HepG2 (cell line): ENCODE results near the gene HBS1L. TPM values are rescaled to one million over a fixed set of nuclear protein-coding genes. Genes with fewer than 3 reads are reported as not detected.

Experiments used
- ELF4 ChIP-seq: sonication (generic); formaldehyde crosslinking; IDR thresholded peaks from 2 replicates; pipeline ENCODE4 v1.5.0; 2020; ENCODE audit warnings: missing genetic modification reagents, mild to moderate bottlenecking, moderate library complexity, borderline replicate concordance
- ETV5 ChIP-seq: IDR thresholded peaks from 2 replicates; pipeline ENCODE4 v1.6.1; 2018; ENCODE audit warnings: missing biosample characterization, missing genetic modification reagents, inconsistent platforms, borderline replicate concordance
- GATAD2A ChIP-seq: IDR thresholded peaks from 2 replicates; pipeline ENCODE4 v1.6.1; 2016
- SAP130 ChIP-seq: IDR thresholded peaks from 2 replicates; pipeline ENCODE4 v1.6.1; 2016; ENCODE audit warnings: low read depth
- ZMYM4 ChIP-seq: sonication (generic); formaldehyde crosslinking; IDR thresholded peaks from 2 replicates; pipeline ENCODE4 v1.8.1; 2023; ENCODE audit warnings: mild to moderate bottlenecking, missing genetic modification reagents
- polyA plus RNA-seq, 8 experiments: library from polyadenylated mRNA; depleted of rRNA in 3 of 8; stranded (reverse) in 7 of 8; unstranded in 1 of 8; fragments of >200 nt; fragmentation: Illumina TruSeq in 4 of 8; extraction: Trizol in 4 of 8; gene quantifications; 2 replicates each; pipeline versions ENCODE4 v1.2.1 to v1.2.3, GENCODE V29; 2011 to 2016; ENCODE audit warnings: low read depth in 4 of 8, missing spikeins in 1 of 8, mixed read lengths in 1 of 8; ENCODE audit not compliant: insufficient read depth in 1 of 8
- total RNA-seq, 5 experiments: library from RNA; depleted of rRNA; stranded (reverse); fragments of >200 nt; fragmentation: Illumina TruSeq; extraction: Trizol; gene quantifications; 2 replicates each; pipeline ENCODE4 v1.2.3, GENCODE V29; 2016; ENCODE audit warnings: low read depth in 1 of 5
- TF ChIP-seq, protein P1 (sequence below): IDR thresholded peaks from 2 replicates; pipeline ENCODE4 v1.6.1; 2018; ENCODE audit warnings: missing genetic modification reagents, mild to moderate bottlenecking, missing compliant biosample characterization
- TF ChIP-seq, protein P2 (sequence below): IDR thresholded peaks from 2 replicates; pipeline ENCODE4 v1.6.1; 2016
- TF ChIP-seq, protein P3 (sequence below): sonication (generic); formaldehyde crosslinking; IDR thresholded peaks from 2 replicates; pipeline ENCODE4 v1.4.0; 2020; ENCODE audit warnings: mild to moderate bottlenecking, missing genetic modification reagents
- TF ChIP-seq, protein P4 (sequence below): sonication (generic); formaldehyde crosslinking; IDR thresholded peaks from 2 replicates; pipeline ENCODE4 v1.4.0; 2020; ENCODE audit warnings: missing genetic modification reagents, borderline replicate concordance
- TF ChIP-seq, protein P5 (sequence below), 2 experiments: sonication (generic) in 1 of 2; formaldehyde crosslinking in 1 of 2; IDR thresholded peaks; 2 replicates each; pipeline versions ENCODE4 v1.4.0 to v1.6.1; 2016 to 2020; ENCODE audit warnings: borderline replicate concordance in 1 of 2, low read depth in 1 of 2, mild to moderate bottlenecking in 1 of 2, missing genetic modification reagents in 1 of 2
- TF ChIP-seq, protein P6 (sequence below): IDR thresholded peaks from 2 replicates; pipeline ENCODE4 v1.6.1; 2016; ENCODE audit warnings: missing genetic modification reagents, missing compliant biosample characterization
- TF ChIP-seq, protein P7 (sequence below): conservative IDR thresholded peaks from 2 replicates; pipeline ENCODE4 v1.6.1; 2018; ENCODE audit warnings: missing genetic modification reagents
- TF ChIP-seq, protein P8 (sequence below): IDR thresholded peaks from 2 replicates; pipeline ENCODE4 v1.6.1; 2016; ENCODE audit warnings: mild to moderate bottlenecking

Gene HBS1L
- total and polyA plus RNA-seq, 2 of the 13 experiments (the other 11 are each of a cell fraction or from before 2014, with no cell fraction given), result 44.1 to 138 TPM

DNA sequence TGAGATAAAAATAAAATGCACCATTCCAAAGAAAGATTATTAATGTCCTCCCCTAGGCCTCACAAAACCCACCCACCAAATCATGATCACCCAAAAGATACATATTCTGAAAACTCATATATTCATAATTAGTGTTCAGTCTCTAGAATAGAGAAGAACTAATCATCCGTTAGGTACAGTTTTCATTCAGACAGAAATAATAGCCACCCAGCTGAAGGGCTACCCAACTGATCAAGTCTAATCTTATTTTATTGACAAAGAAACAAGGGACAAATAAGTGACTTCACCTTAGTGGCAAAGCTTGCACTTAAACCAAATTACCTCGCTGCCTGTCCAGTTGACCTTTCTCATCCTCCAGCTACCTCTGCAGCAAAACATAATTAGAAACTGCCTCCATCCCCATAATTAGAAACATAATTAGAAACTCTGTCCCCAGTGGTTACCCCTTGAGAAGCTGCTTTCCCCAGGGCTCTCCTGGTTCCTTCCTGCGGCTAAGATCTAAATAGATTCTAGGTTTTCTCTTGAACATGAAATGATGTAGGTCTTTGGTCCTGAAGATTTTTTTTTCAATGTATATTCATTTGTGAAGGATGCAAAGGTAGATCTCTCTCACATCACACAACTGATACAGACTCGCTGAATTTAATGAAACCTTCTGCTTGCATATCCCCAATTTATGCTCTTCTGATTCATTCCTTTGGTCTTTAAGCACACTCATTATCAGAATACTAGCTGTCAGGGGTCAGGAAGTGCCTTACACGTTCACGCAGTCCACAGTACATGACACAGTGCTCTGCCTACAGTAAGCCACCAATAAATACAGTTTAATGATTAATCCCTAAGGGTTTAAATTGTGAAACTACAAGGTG lies 46.3 kb downstream of the HBS1L start (continued):
- TF ChIP-seq, protein P1, sequence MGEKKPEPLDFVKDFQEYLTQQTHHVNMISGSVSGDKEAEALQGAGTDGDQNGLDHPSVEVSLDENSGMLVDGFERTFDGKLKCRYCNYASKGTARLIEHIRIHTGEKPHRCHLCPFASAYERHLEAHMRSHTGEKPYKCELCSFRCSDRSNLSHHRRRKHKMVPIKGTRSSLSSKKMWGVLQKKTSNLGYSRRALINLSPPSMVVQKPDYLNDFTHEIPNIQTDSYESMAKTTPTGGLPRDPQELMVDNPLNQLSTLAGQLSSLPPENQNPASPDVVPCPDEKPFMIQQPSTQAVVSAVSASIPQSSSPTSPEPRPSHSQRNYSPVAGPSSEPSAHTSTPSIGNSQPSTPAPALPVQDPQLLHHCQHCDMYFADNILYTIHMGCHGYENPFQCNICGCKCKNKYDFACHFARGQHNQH (CRISPR knock-in tag), result peak; percentile 63; the same call in 1 of the 2 replicates
- TF ChIP-seq, protein P2, sequence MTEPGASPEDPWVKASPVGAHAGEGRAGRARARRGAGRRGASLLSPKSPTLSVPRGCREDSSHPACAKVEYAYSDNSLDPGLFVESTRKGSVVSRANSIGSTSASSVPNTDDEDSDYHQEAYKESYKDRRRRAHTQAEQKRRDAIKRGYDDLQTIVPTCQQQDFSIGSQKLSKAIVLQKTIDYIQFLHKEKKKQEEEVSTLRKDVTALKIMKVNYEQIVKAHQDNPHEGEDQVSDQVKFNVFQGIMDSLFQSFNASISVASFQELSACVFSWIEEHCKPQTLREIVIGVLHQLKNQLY (CRISPR knock-in tag), result 0 out of 2 replicates have a peak, but pooled peaks have one; percentile 63
- TF ChIP-seq, protein P3, sequence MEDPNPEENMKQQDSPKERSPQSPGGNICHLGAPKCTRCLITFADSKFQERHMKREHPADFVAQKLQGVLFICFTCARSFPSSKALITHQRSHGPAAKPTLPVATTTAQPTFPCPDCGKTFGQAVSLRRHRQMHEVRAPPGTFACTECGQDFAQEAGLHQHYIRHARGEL (CRISPR knock-in tag), result no peak
- TF ChIP-seq, protein P4, sequence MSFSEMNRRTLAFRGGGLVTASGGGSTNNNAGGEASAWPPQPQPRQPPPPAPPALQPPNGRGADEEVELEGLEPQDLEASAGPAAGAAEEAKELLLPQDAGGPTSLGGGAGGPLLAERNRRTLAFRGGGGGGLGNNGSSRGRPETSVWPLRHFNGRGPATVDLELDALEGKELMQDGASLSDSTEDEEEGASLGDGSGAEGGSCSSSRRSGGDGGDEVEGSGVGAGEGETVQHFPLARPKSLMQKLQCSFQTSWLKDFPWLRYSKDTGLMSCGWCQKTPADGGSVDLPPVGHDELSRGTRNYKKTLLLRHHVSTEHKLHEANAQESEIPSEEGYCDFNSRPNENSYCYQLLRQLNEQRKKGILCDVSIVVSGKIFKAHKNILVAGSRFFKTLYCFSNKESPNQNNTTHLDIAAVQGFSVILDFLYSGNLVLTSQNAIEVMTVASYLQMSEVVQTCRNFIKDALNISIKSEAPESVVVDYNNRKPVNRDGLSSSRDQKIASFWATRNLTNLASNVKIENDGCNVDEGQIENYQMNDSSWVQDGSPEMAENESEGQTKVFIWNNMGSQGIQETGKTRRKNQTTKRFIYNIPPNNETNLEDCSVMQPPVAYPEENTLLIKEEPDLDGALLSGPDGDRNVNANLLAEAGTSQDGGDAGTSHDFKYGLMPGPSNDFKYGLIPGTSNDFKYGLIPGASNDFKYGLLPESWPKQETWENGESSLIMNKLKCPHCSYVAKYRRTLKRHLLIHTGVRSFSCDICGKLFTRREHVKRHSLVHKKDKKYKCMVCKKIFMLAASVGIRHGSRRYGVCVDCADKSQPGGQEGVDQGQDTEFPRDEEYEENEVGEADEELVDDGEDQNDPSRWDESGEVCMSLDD (CRISPR knock-in tag), result no peak
- TF ChIP-seq SAP130 (CRISPR knock-in tag) (peak; percentile 58), ZMYM4 (CRISPR knock-in tag) (peak; percentile 29; the same call in 1 of the 2 replicates), ELF4 (CRISPR knock-in tag) (no peak), GATAD2A (peak; percentile 51), ETV5 (CRISPR knock-in tag) (peak; percentile 58; the same call in 1 of the 2 replicates)
- TF ChIP-seq, protein P5, sequence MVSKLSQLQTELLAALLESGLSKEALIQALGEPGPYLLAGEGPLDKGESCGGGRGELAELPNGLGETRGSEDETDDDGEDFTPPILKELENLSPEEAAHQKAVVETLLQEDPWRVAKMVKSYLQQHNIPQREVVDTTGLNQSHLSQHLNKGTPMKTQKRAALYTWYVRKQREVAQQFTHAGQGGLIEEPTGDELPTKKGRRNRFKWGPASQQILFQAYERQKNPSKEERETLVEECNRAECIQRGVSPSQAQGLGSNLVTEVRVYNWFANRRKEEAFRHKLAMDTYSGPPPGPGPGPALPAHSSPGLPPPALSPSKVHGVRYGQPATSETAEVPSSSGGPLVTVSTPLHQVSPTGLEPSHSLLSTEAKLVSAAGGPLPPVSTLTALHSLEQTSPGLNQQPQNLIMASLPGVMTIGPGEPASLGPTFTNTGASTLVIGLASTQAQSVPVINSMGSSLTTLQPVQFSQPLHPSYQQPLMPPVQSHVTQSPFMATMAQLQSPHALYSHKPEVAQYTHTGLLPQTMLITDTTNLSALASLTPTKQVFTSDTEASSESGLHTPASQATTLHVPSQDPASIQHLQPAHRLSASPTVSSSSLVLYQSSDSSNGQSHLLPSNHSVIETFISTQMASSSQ (IDR thresholded peaks at IDR 0.05; ENCODE audit: low read depth), result peak; percentile 90
- TF ChIP-seq, protein P5 (CRISPR knock-in tag; IDR thresholded peaks at IDR 0.05; ENCODE audit: borderline replicate concordance), result peak; percentile 86; the same call in 1 of the 2 replicates
- TF ChIP-seq, protein P6, sequence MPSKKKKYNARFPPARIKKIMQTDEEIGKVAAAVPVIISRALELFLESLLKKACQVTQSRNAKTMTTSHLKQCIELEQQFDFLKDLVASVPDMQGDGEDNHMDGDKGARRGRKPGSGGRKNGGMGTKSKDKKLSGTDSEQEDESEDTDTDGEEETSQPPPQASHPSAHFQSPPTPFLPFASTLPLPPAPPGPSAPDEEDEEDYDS (CRISPR knock-in tag), result 0 out of 2 replicates have a peak, but pooled peaks have one; percentile 30
- TF ChIP-seq, protein P7, sequence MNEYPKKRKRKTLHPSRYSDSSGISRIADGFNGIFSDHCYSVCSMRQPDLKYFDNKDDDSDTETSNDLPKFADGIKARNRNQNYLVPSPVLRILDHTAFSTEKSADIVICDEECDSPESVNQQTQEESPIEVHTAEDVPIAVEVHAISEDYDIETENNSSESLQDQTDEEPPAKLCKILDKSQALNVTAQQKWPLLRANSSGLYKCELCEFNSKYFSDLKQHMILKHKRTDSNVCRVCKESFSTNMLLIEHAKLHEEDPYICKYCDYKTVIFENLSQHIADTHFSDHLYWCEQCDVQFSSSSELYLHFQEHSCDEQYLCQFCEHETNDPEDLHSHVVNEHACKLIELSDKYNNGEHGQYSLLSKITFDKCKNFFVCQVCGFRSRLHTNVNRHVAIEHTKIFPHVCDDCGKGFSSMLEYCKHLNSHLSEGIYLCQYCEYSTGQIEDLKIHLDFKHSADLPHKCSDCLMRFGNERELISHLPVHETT, result no peak
- TF ChIP-seq, protein P8, sequence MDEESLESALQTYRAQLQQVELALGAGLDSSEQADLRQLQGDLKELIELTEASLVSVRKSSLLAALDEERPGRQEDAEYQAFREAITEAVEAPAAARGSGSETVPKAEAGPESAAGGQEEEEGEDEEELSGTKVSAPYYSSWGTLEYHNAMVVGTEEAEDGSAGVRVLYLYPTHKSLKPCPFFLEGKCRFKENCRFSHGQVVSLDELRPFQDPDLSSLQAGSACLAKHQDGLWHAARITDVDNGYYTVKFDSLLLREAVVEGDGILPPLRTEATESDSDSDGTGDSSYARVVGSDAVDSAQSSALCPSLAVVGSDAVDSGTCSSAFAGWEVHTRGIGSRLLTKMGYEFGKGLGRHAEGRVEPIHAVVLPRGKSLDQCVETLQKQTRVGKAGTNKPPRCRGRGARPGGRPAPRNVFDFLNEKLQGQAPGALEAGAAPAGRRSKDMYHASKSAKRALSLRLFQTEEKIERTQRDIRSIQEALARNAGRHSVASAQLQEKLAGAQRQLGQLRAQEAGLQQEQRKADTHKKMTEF (CRISPR knock-in tag), result 0 out of 2 replicates have a peak, but pooled peaks have one; percentile 34
